NCI-H2227 treated with DMSO at 0.1 percent for 48 hours (cell line): ENCODE results near the gene SYNM.

Source experiments
- DNase-seq: peaks from one replicate; lab custom pipeline; 2025; lab: John Stamatoyannopoulos, UW

Gene SYNM

GRCh38 chr15:99123713-99124451 is 19.0 kb downstream of the SYNM start:
- DNase-seq, result peak; percentile 73

GRCh38 chr15:99124641-99125040 is 19.8 kb downstream of the SYNM start:
- no peak for DNase-seq

GRCh38 chr15:99125061-99125891 is 20.4 kb downstream of the SYNM start:
- DNase-seq, result no peak

GRCh38 chr15:99126131-99126588 is 21.3 kb downstream of the SYNM start:
- DNase-seq, result no peak

- DNase-seq, result no peak
Observed at GRCh38 chr15:99126930-99127329, 22.1 kb downstream of the SYNM start.

GRCh38 chr15:99127773-99128172 is 22.9 kb downstream of the SYNM start:
- DNase-seq, result no peak

- no peak for DNase-seq
Observed at GRCh38 chr15:99128411-99128810, 23.5 kb downstream of the SYNM start.

GRCh38 chr15:99129644-99130043 is 24.8 kb downstream of the SYNM start:
- no peak for DNase-seq

GRCh38 chr15:99130314-99130713 is 25.4 kb downstream of the SYNM start:
- no peak for DNase-seq

- DNase-seq, result no peak
Observed at GRCh38 chr15:99130765-99131440, 26.0 kb downstream of the SYNM start.

GRCh38 chr15:99131441-99132023 is 26.7 kb downstream of the SYNM start:
- no peak for DNase-seq

- DNase-seq, result no peak
Observed at GRCh38 chr15:99132122-99132521, 27.2 kb downstream of the SYNM start.

- no peak for DNase-seq
Observed at GRCh38 chr15:99132634-99133287, 27.9 kb downstream of the SYNM start.

GRCh38 chr15:99134317-99134821 is 29.5 kb downstream of the SYNM start:
- DNase-seq, result no peak

- DNase-seq, result no peak
Observed at GRCh38 chr15:99135194-99135593, 30.3 kb downstream of the SYNM start.

- DNase-seq, result no peak
Observed at GRCh38 chr15:99137111-99137546, 32.2 kb downstream of the SYNM start.

- DNase-seq, result no peak
Observed at GRCh38 chr15:99137877-99138276, 33.0 kb downstream of the SYNM start.

- no peak for DNase-seq
Observed at GRCh38 chr15:99138491-99138982, 33.7 kb downstream of the SYNM start.

- DNase-seq, result no peak
Observed at GRCh38 chr15:99139276-99139675, 34.4 kb downstream of the SYNM start.

- no peak for DNase-seq
Observed at GRCh38 chr15:99140590-99140989, 35.7 kb downstream of the SYNM start.

GRCh38 chr15:99141943-99142342 is 37.1 kb downstream of the SYNM start:
- DNase-seq, result no peak
